ENCODE results near the gene PSAP. TPM values are rescaled to one million over a fixed set of nuclear protein-coding genes. Genes with fewer than 3 reads are reported as not detected.

Gene PSAP
- total RNA-seq, 1 experiment from 2014 or later = 336 TPM

DNA sequence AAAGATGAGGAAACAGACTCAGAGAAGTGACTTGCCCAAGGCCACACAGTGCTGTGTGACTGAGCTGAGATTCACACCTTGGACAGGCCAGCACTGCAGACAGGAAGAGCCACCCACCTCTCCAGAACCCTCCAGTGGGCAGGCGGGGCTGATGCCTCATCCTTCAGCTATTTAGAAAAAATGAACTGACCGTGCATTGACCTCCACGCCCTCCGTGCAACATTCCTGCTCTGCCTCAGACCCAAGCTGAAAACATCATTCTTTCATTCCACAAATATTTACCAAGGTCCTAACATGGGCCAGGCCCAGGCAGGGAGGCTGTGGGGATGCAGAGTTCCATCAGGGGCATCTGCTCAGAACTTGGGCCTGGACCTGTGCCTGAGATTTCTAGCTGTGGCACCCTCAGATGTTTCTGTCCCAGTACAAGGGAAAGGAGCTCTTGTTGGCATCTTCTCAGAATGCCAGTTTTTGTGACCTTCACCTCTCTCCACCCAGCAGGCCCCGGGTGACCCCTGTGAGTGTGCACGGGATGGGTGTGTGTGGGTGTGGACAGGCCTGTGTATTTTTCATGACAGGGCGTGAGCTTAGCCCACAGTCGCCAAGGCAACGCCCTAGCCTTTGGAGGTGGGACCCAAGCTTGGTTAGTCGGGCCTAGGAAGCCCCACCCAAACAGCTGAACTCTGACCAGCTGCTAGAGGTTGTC lies 84.2 kb downstream of the PSAP start:
- H3K9me3 Mint-ChIP-seq = no peaks in the 10 kb centered on the region; a peak in 1 of 5 replicates
- no peaks in the 10 kb centered on the region for H3K9me3 ChIP-seq (ENCODE audit: control insufficient read depth, low read depth, low read length)
- no peak overlapping the region for H3K4me3 Mint-ChIP-seq
- H3K27me3 ChIP-seq (ENCODE audit: insufficient read depth, low read length) = no peaks in the 10 kb centered on the region
- no peaks in the 10 kb centered on the region; the same call in 1 of the 2 replicates for H3K4me1 ChIP-seq (ENCODE audit: insufficient read depth, low read length)
- no peak overlapping the region for H2BK5ac ChIP-seq (ENCODE audit: insufficient read length, low read length)
- no peak for TF ChIP-seq CTCF (conservative IDR thresholded peaks at IDR 0.05)
- H2BK20ac ChIP-seq (ENCODE audit: low read depth, low read length, poor library complexity, severe bottlenecking) = no peak overlapping the region
- no peak overlapping the region for H2BK12ac ChIP-seq (ENCODE audit: insufficient read length, low read depth, low read length)
- DNase-seq = no peak
- H3K23ac ChIP-seq (ENCODE audit: insufficient read length, low read depth, low read length) = no peak overlapping the region
- H3K27me3 Mint-ChIP-seq (ENCODE audit: low read depth) = peaks cover 15% of the 10 kb centered on the region
- no peak overlapping the region for H4K5ac ChIP-seq (ENCODE audit: insufficient read length, low read depth, low read length)
- no peaks in the 10 kb centered on the region for H3K23me2 ChIP-seq (ENCODE audit: insufficient read length, low read depth, low read length, poor library complexity, severe bottlenecking)
- no peak overlapping the region for H2BK15ac ChIP-seq (ENCODE audit: low read depth, low read length)
- H3K79me1 ChIP-seq (ENCODE audit: insufficient read depth, low read depth, low read length, poor library complexity, severe bottlenecking) = no peaks in the 10 kb centered on the region
- H3K4me1 Mint-ChIP-seq = peaks cover 0 to 2% of the 10 kb centered on the region in 2 experiments; a peak in 3 of 4 replicates
- no CpG with 5 or more reads among the region's 10 CpGs for WGBS (ENCODE audit: extremely low coverage, insufficient read length, low lambda C conversion rate)
- H3K14ac ChIP-seq (ENCODE audit: insufficient read depth, low read length) = no peak overlapping the region
- no peak overlapping the region for H4K8ac ChIP-seq (replicated peaks; ENCODE audit: insufficient read length, low read depth, low read length)
- no peak overlapping the region for H3K18ac ChIP-seq (ENCODE audit: insufficient read length, low read depth, low read length)
- no peak overlapping the region for H3K9ac ChIP-seq (ENCODE audit: extremely low read depth, insufficient read length, low read length)
- H3K79me2 ChIP-seq (ENCODE audit: insufficient read depth, low read length) = no peaks in the 10 kb centered on the region
- H3K27ac ChIP-seq (ENCODE audit: insufficient read length, low read depth, low read length) = no peak overlapping the region
- H3K56ac ChIP-seq (ENCODE audit: insufficient read length, low read depth, low read length) = no peak overlapping the region
- H2BK120ac ChIP-seq (ENCODE audit: low read depth, low read length, poor library complexity, severe bottlenecking) = no peak overlapping the region
- no peaks in the 10 kb centered on the region for H3K36me3 Mint-ChIP-seq (ENCODE audit: insufficient read depth in 1 of 3, low read depth in 3 of 3)
- H4K20me1 ChIP-seq (ENCODE audit: control insufficient read depth, insufficient read depth, insufficient read length) = no peaks in the 10 kb centered on the region
- H3T11ph ChIP-seq (ENCODE audit: low read length) = no peak overlapping the region
- no peak overlapping the region for H3K4me2 ChIP-seq (ENCODE audit: insufficient read depth, insufficient read length, low read length)
- H3K4ac ChIP-seq (ENCODE audit: low read depth, low read length) = no peak overlapping the region
- H4K91ac ChIP-seq (ENCODE audit: insufficient read length, low read depth, low read length) = no peak overlapping the region
- H2AK5ac ChIP-seq (ENCODE audit: insufficient read length, low read length) = no peak overlapping the region
- H2AFZ ChIP-seq (ENCODE audit: low read length) = no peak overlapping the region
- no peak overlapping the region for H3K27ac Mint-ChIP-seq

Small RNA genes within 50 kb of the gene (microRNA-seq; reads per million reads assigned to microRNA genes)
- not detected for gene MIR7152 (ENCODE audit: borderline microRNAs expressed)

Other genes starting within 250 kb of the PSAP start
- gene C10orf105, start 131.5 kb downstream of the PSAP start, total RNA-seq (2021) = 0.24 and 0.26 TPM in 2 replicates
- 0.11 and 0.31 TPM in 2 replicates for gene VSIR, start 77.7 kb downstream of the PSAP start, total RNA-seq (2021)
- 6.0 and 6.1 TPM in 2 replicates for gene CHST3, start 113.1 kb upstream of the PSAP start, total RNA-seq (2021)
- gene SPOCK2, start 237.3 kb upstream of the PSAP start, total RNA-seq (2021) = 0.86 and 1.8 TPM in 2 replicates

Data from H9 (cell line).